Astrocyte (in vitro differentiated cells and primary cell): Measurements from ENCODE around the gene CHAF1B.

Experiments used
- EZH2 ChIP-seq: IDR thresholded peaks from 2 replicates; pipeline ENCODE4 v1.6.1; 2012; ENCODE audit warnings: mild to moderate bottlenecking, low read length, inconsistent platforms; ENCODE audit not compliant: insufficient read depth
- TF ChIP-seq, protein P1 (sequence below): IDR thresholded peaks from 2 replicates; pipeline ENCODE4 v1.5.1; 2011; ENCODE audit warnings: low read depth, mild to moderate bottlenecking, inconsistent platforms, low read length, moderate library complexity; ENCODE audit not compliant: insufficient read depth

GRCh38 chr21:36388835-36389234 is 3.6 kb downstream of the CHAF1B start:
- TF ChIP-seq, protein P1, sequence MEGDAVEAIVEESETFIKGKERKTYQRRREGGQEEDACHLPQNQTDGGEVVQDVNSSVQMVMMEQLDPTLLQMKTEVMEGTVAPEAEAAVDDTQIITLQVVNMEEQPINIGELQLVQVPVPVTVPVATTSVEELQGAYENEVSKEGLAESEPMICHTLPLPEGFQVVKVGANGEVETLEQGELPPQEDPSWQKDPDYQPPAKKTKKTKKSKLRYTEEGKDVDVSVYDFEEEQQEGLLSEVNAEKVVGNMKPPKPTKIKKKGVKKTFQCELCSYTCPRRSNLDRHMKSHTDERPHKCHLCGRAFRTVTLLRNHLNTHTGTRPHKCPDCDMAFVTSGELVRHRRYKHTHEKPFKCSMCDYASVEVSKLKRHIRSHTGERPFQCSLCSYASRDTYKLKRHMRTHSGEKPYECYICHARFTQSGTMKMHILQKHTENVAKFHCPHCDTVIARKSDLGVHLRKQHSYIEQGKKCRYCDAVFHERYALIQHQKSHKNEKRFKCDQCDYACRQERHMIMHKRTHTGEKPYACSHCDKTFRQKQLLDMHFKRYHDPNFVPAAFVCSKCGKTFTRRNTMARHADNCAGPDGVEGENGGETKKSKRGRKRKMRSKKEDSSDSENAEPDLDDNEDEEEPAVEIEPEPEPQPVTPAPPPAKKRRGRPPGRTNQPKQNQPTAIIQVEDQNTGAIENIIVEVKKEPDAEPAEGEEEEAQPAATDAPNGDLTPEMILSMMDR = peak; percentile 32
- no peak for TF ChIP-seq EZH2
